ENCODE measurements around the gene NDNF.

DNA sequence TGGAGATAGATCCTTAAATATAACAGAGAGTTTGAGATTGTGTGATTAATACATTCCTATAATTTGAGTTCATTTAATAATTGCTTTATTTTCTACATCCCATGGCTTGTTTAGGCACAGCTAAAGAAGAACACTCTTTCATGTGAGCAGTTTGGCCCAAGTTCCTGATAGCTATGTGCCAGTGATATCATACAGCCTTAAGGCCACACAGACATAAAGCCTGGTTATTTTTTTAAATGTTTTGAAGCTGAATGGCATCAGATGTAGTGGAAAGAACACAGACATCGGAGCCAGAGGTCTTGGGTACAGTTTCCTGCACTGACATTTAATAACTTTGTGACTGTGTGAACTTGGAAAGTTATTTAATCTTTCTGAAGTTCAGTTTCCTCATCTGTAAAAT is 7.0 kb upstream of the NDNF start:
- TF ChIP-seq EZH2 (IDR thresholded peaks at IDR 0.05; ENCODE audit: borderline replicate concordance, low read length) (no peak), CTCF (conservative IDR thresholded peaks at IDR 0.05 in 1 of 2, IDR thresholded peaks at IDR 0.05 in 1 of 2; ENCODE audit: extremely low read depth in 1 of 2, insufficient read depth in 1 of 2, low read depth in 1 of 2, low read length in 2 of 2) (no peak)

Measured in mammary epithelial cell (primary cell).